GM12892 (cell line): ENCODE data around the gene MTMR10.

Source experiments
- POLR2A ChIP-seq: IDR thresholded peaks from 2 replicates; pipeline ENCODE4 v1.6.1; 2011; ENCODE audit warnings: low read depth, low read length, control low read depth
- POLR2AphosphoS5 ChIP-seq: IDR thresholded peaks from 2 replicates; pipeline ENCODE4 v1.6.1; 2011; ENCODE audit warnings: low read depth, low read length, control low read depth

DNA sequence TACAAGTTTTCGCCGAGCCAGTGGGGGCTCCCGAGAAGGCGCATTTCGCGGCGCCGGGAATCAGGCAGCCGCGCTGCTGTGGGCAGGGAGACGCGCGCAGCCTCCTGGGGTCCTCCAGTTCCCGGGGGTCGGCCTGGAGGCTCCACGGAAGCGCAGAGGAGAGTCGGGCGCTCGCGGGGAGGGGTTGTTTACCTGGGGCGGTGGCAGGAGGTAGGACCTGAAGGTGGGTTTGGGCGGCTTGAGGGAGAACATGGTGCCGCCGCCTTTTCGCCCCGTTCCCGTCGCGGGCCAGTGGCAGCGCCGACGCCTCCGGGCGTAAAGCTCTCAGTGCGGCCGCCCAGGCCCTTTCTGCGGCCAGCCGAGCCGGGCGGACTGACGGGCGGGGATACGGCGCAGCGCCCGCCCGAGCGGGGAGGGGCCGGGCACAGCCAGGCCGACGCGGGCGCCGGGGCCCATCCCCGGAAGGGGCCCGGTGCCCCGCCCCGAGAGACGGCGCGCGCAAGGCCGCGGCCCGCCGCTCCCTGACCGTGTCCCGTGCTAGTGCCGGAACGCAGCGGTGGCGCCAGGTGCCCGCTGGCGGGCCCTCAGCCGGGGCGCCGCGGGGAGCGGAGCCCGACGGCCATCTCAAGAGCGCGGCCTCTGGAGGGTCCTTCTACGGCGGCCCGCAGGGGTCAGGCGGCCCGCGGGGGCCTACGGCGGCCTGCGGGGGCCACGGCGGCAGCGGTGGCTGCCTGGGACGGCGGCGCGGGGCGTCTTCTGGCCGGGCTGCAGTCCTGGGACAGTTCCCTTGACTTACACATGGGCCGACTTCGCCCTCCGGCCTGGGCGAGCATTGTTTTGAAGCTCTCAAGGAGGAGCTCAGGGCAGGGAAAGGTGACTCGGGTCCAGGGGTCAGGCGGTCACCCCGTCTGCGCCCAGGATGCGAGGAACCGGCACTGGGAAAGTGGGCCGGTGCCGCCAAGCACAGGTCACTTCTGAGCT, at the start of gene MTMR10:
- TF ChIP-seq POLR2A, result peak; percentile 97
- peak; percentile 71 for TF ChIP-seq POLR2AphosphoS5
